Stromal cell of bone marrow (primary cell): ENCODE data around the gene ADCY9.
"Not testable (repeated sequence)": the region's sequence is repeated elsewhere in the genome, so short reads cannot be mapped to it uniquely, and the experiment has no call there.

Experiments
- DNase-seq: peaks from one replicate; pipeline ENCODE4 v3.0.0-alpha.2; 2012; ENCODE audit warnings: low read depth

ADCY9 gene

GRCh38 chr16:4067262-4068001 is 48.8 kb downstream of the ADCY9 start:
- peak; percentile 90 for DNase-seq

- DNase-seq: no peak
These were observed 51.3 kb downstream of the ADCY9 start for GRCh38 chr16:4064950-4065352.

- DNase-seq: no peak
These were observed 53.9 kb downstream of the ADCY9 start for GRCh38 chr16:4062212-4062802.

- no peak for DNase-seq
These were observed 55.4 kb downstream of the ADCY9 start for GRCh38 chr16:4060823-4061222.

- DNase-seq: no peak
These were observed 56.2 kb downstream of the ADCY9 start for GRCh38 chr16:4060009-4060408.

GRCh38 chr16:4058386-4058785 is 57.9 kb downstream of the ADCY9 start:
- no peak for DNase-seq

- DNase-seq: no peak
These were observed 58.8 kb downstream of the ADCY9 start for GRCh38 chr16:4057439-4057877.

- DNase-seq: no peak
These were observed 59.8 kb downstream of the ADCY9 start for GRCh38 chr16:4056161-4057105.

- no peak for DNase-seq
These were observed 60.5 kb downstream of the ADCY9 start for GRCh38 chr16:4055748-4056147.

GRCh38 chr16:4053301-4053845 is 62.9 kb downstream of the ADCY9 start:
- DNase-seq: peak; percentile 27

- DNase-seq: peak; percentile 27
These were observed 63.4 kb downstream of the ADCY9 start for GRCh38 chr16:4052801-4053293.

GRCh38 chr16:4052096-4052495 is 64.1 kb downstream of the ADCY9 start:
- DNase-seq: no peak

GRCh38 chr16:4051591-4051990 is 64.7 kb downstream of the ADCY9 start:
- no peak for DNase-seq

- DNase-seq: no peak
These were observed 67.2 kb downstream of the ADCY9 start for GRCh38 chr16:4049031-4049430.

GRCh38 chr16:4048481-4048880 is 67.8 kb downstream of the ADCY9 start:
- DNase-seq: no peak

GRCh38 chr16:4046221-4046620 is 70.0 kb downstream of the ADCY9 start:
- no peak for DNase-seq

GRCh38 chr16:4045561-4045960 is 70.7 kb downstream of the ADCY9 start:
- not testable (repeated sequence) for DNase-seq

- DNase-seq: no peak
These were observed 73.7 kb downstream of the ADCY9 start for GRCh38 chr16:4042581-4042980.

- DNase-seq: no peak
These were observed 77.8 kb downstream of the ADCY9 start for GRCh38 chr16:4038448-4038847.

- DNase-seq: not testable (repeated sequence)
These were observed 79.3 kb downstream of the ADCY9 start for GRCh38 chr16:4036952-4037351.

- no peak for DNase-seq
These were observed 81.3 kb downstream of the ADCY9 start for GRCh38 chr16:4034963-4035362.

GRCh38 chr16:4033951-4034350 is 82.3 kb downstream of the ADCY9 start:
- no peak for DNase-seq
